ENCODE results near the gene KANSL1.
"Not testable (repeated sequence)": the region's sequence is repeated elsewhere in the genome, so short reads cannot be mapped to it uniquely, and the experiment has no call there.

- TF ChIP-seq CTCF (conservative IDR thresholded peaks at IDR 0.05); EZH2 (IDR thresholded peaks at IDR 0.05; ENCODE audit: low read depth): not testable (repeated sequence)
These were observed 6.4 kb downstream of the KANSL1 start for GRCh38 chr17:46186827-46187235.

Data from PC-9 (cell line).